Osteoblast (primary cell): ENCODE results near the gene KCNH4. TPM values are rescaled to one million over a fixed set of nuclear protein-coding genes. Genes with fewer than 3 reads are reported as not detected.
"Not testable (repeated sequence)": the region's sequence is repeated elsewhere in the genome, so short reads cannot be mapped to it uniquely, and the experiment has no call there.

Experiments used
- DNase-seq: peaks from one replicate; pipeline ENCODE4 v3.0.0; 2011; ENCODE audit warnings: low spot score, mixed read lengths; ENCODE audit not compliant: insufficient read length; ENCODE audit errors: missing footprints
- H2AFZ ChIP-seq: 2 replicates; pipeline ENCODE4 v1.6.0; 2011; ENCODE audit warnings: mild to moderate bottlenecking, low read length
- H3K27ac ChIP-seq: 2 replicates; pipeline ENCODE4 v1.5.1; 2011; ENCODE audit warnings: mild to moderate bottlenecking, low read depth, low read length, moderate library complexity
- H3K27me3 ChIP-seq: 2 replicates; pipeline ENCODE4 v1.6.0; 2012; ENCODE audit warnings: mild to moderate bottlenecking, control low read depth, inconsistent platforms, low read length, moderate library complexity; ENCODE audit not compliant: insufficient read depth
- H3K36me3 ChIP-seq: 2 replicates; pipeline ENCODE4 v1.5.1; 2011; ENCODE audit warnings: mild to moderate bottlenecking, low read length, control low read depth, moderate library complexity; ENCODE audit not compliant: insufficient read depth
- H3K4me1 ChIP-seq: 2 replicates; pipeline ENCODE4 v1.5.1; 2011; ENCODE audit warnings: mild to moderate bottlenecking, low read length, control low read depth, moderate library complexity; ENCODE audit not compliant: insufficient read depth
- H3K4me2 ChIP-seq: 2 replicates; pipeline ENCODE4 v1.6.0; 2011; ENCODE audit warnings: mild to moderate bottlenecking, low read length; ENCODE audit not compliant: insufficient read depth
- H3K4me3 ChIP-seq: fragments of 200-600 bp; sonication (generic); 3 replicates; pipeline ENCODE4 v1.5.1; 2012; ENCODE audit warnings: mild to moderate bottlenecking, low read length, inconsistent platforms; ENCODE audit not compliant: insufficient read depth
- H3K79me2 ChIP-seq: 2 replicates; pipeline ENCODE4 v1.6.0; 2012; ENCODE audit warnings: mild to moderate bottlenecking, low read length, control low read depth, inconsistent platforms; ENCODE audit not compliant: insufficient read depth
- H3K9me3 ChIP-seq: 2 replicates; pipeline ENCODE4 v1.5.1; 2011; ENCODE audit warnings: low read depth, low read length, control low read depth
- H4K20me1 ChIP-seq: 2 replicates; pipeline ENCODE4 v1.6.0; 2012; ENCODE audit warnings: mild to moderate bottlenecking, low read length, control low read depth; ENCODE audit not compliant: insufficient read depth
- total RNA-seq: library from RNA; depleted of rRNA; stranded (reverse); fragments of >200 nt; gene quantifications from 2 replicates; pipeline ENCODE4 v1.2.3, GENCODE V29; 2012
- TF ChIP-seq, protein P1 (sequence below): IDR thresholded peaks from 2 replicates; pipeline ENCODE4 v1.5.1; 2011; ENCODE audit warnings: mild to moderate bottlenecking, low read depth, low read length, moderate library complexity; ENCODE audit errors: extremely low read depth

The KCNH4 gene
- total RNA-seq, 1 donor, result not detected

DNA sequence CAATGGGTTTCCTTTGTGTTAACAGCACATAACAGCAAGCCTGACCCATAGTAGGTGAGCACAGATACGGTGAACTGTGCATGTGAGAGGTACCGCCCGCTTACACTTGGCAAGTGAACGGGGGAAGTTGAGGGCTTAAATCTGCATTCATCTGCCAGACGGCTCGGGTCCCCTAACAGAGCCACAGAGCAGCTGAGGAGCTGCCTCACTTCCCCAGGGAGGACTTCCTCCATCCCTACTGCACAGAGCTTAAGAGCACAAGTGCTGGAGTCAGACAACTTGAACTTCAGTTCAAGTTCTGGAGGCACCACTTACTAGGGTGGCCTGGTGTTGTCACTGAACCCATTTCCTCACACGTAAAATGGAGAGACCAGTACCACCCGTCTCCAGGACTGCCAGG lies 39.6 kb downstream of the KCNH4 start:
- Histone ChIP-seq H3K4me1 (peaks cover 29% of the 10 kb centered on the region), H3K79me2 (peaks cover 78% of the 10 kb centered on the region), H4K20me1 (peaks cover 54% of the 10 kb centered on the region), H3K9me3 (no peaks in the 10 kb centered on the region), H3K36me3 (peaks cover 13% of the 10 kb centered on the region), H2AFZ (no peak overlapping the region), H3K27me3 (no peaks in the 10 kb centered on the region), H3K27ac (peak overlapping the region; percentile 71), H3K4me2 (peak overlapping the region; percentile 72), H3K4me3 (no peak overlapping the region)
- TF ChIP-seq, protein P1, sequence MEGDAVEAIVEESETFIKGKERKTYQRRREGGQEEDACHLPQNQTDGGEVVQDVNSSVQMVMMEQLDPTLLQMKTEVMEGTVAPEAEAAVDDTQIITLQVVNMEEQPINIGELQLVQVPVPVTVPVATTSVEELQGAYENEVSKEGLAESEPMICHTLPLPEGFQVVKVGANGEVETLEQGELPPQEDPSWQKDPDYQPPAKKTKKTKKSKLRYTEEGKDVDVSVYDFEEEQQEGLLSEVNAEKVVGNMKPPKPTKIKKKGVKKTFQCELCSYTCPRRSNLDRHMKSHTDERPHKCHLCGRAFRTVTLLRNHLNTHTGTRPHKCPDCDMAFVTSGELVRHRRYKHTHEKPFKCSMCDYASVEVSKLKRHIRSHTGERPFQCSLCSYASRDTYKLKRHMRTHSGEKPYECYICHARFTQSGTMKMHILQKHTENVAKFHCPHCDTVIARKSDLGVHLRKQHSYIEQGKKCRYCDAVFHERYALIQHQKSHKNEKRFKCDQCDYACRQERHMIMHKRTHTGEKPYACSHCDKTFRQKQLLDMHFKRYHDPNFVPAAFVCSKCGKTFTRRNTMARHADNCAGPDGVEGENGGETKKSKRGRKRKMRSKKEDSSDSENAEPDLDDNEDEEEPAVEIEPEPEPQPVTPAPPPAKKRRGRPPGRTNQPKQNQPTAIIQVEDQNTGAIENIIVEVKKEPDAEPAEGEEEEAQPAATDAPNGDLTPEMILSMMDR, result no peak
- no peak for DNase-seq

DNA sequence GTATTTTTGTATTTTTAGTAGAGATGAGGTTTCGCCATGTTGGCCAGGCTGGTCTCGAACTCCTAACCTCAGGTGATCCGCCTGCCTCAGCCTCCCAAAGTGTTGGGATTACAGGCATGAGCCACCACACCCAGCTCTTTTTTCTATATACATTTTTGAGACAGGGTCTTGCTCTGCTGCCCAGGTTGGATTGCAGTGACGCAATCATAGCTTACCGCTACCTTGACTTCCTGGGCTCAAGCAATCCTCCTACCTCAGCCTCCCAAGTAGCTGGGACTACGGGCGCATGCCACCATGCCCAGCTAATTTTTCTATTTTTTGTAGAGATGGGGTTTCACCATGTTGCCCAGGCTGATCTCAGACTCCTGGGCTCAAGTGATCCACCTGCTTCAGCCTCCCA lies 40.3 kb downstream of the KCNH4 start:
- peaks cover 78% of the 10 kb centered on the region for H3K79me2 ChIP-seq
- not testable (repeated sequence) for H3K4me3 ChIP-seq, DNase-seq, H3K27ac ChIP-seq, H3K9me3 ChIP-seq, H2AFZ ChIP-seq, H3K4me2 ChIP-seq, H3K27me3 ChIP-seq
- peaks cover 16% of the 10 kb centered on the region for H3K36me3 ChIP-seq
- H3K4me1 ChIP-seq, result peaks cover 32% of the 10 kb centered on the region
- peaks cover 56% of the 10 kb centered on the region for H4K20me1 ChIP-seq

DNA sequence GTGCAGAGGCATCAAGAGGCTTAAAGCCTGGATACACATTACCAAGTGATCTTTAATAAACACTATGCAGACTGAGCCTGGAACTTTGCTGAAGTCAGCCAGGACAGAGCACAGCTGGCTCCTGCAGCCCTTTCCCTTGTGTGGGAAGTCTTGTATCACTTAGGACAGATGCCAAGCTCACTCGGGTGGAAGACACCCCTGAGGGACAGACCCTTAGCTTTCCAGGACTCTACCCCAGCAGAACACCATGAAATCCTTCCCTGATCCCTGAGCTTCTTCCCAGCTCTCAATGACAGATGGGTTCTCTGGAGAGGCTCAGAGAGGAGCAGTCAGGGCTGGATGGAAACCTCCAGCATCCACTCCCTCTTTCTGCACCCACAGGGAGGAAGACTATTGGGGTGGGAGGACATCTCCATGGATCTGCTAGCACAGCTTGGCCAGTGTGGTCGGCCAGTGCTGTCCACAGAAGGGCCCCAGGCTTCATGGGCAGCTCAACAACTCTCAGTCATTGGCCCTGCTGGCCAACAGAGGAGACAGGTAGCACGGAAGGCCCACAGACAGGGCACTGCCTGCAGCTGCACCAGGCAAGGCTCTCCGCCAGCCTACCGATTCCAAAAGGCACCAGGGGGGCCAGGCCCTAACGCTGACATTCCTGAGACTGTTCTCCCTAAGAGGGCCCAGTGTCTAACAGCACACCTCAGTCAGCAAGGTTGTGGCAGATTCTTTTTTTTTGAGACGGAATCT lies 42.0 kb downstream of the KCNH4 start:
- H3K36me3 ChIP-seq, result peaks cover 14% of the 10 kb centered on the region
- no peaks in the 10 kb centered on the region for H3K9me3 ChIP-seq
- no peak overlapping the region for H3K27ac ChIP-seq
- H3K4me1 ChIP-seq, result peaks cover 40% of the 10 kb centered on the region
- peaks cover 83% of the 10 kb centered on the region for H3K79me2 ChIP-seq
- H2AFZ ChIP-seq, result no peak overlapping the region
- peaks cover 64% of the 10 kb centered on the region for H4K20me1 ChIP-seq
- no peaks in the 10 kb centered on the region for H3K27me3 ChIP-seq
- no peak overlapping the region for H3K4me3 ChIP-seq
- H3K4me2 ChIP-seq, result no peak overlapping the region
- DNase-seq, result peak; percentile 34
- TF ChIP-seq, protein P1, result no peak

DNA sequence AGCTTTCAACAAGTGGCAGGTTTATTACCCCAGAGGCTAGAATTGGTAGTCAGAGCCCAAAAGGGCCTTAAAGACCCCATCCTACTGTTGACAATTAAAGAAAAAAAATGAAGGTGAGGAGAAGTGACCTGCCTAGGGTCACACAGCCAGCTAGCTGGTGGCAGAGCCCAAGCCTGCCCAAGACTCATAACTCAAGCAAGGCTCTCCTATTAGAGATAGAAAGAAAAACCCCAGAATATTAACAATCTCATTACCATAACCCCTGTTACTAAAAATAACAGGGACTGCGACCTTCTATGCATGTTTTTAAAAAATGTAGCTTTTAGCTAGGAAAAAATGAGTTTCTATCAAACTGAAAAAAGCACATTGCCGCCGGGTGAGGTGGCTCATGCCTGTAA lies 44.3 kb downstream of the KCNH4 start:
- Histone ChIP-seq H3K9me3 (no peaks in the 10 kb centered on the region), H3K27me3 (no peaks in the 10 kb centered on the region), H3K27ac (no peak overlapping the region), H3K79me2 (peaks cover 97% of the 10 kb centered on the region), H3K4me1 (peaks cover 41% of the 10 kb centered on the region), H3K4me2 (no peak overlapping the region), H4K20me1 (peaks cover 69% of the 10 kb centered on the region), H3K4me3 (no peak overlapping the region), H2AFZ (no peak overlapping the region), H3K36me3 (peaks cover 13% of the 10 kb centered on the region)
- TF ChIP-seq, protein P1, result no peak
- no peak for DNase-seq
